Mucosa of descending colon (tissue), 3 donors: ENCODE data around the gene NAT14. TPM values are rescaled to one million over a fixed set of nuclear protein-coding genes. Genes with fewer than 3 reads are reported as not detected.

Experiments
- ATAC-seq: fragments of 200-7000 bp; cut with Tn5 transposase; one replicate; pipeline ENCODE4 v1.9.1; 2020; ENCODE audit warnings: mild to moderate bottlenecking, moderate library complexity
- DNase-seq, 3 donors: peaks; one replicate each; pipeline ENCODE4 v3.0.0-alpha.2; 2020
- H3K36me3 ChIP-seq: fragments of 200-600 bp; one replicate; pipeline ENCODE4 v1.8.0; 2021; ENCODE audit warnings: low read depth, mild to moderate bottlenecking
- H3K4me1 ChIP-seq: fragments of 200-600 bp; one replicate; pipeline ENCODE4 v1.8.0; 2021; ENCODE audit warnings: low read depth, mild to moderate bottlenecking
- H3K4me3 ChIP-seq: fragments of 200-600 bp; one replicate; pipeline ENCODE4 v1.8.0; 2021; ENCODE audit warnings: mild to moderate bottlenecking
- H3K9me3 ChIP-seq: fragments of 200-600 bp; one replicate; pipeline ENCODE4 v1.8.0; 2021; ENCODE audit warnings: mild to moderate bottlenecking
- CTCF ChIP-seq: fragments of 200-600 bp; IDR thresholded peaks from one replicate; pipeline ENCODE4 v1.8.0; 2022; ENCODE audit warnings: antibody characterized with exemption, mild to moderate bottlenecking
- intact Hi-C, 2 donors: fragments of 100-400 bp; cut with DNase I in 1 of 2; cut with micrococcal nuclease in 1 of 2; formaldehyde crosslinking; loops; one replicate each; pipeline versions ENCODE4 v1.11.0 to v1.11.1; 2022; cut with DNase I, micrococcal nuclease
- total RNA-seq, 3 donors: library from RNA; stranded (reverse); fragmentation: NEBNext Ultra II Directional in 2 of 3; extraction: Animal tissue kit (Norgen Biotek cat#: 25700) in 2 of 3; gene quantifications; one replicate each; pipeline versions ENCODE4 v1.2.1 to v1.2.4, GENCODE V29; 2021 to 2023
- donor health status: DM: no; HTN: no; CAD: no; lungs with moderate emphysema.
- donor health status: DM: no; HTN: no; CAD: no.
- donor health status: DM: no; HTN: yes; CAD: no.

Gene NAT14
- total RNA-seq, 3 donors from 2014 or later = 3.9 to 21.7 (median 5.5) TPM

DNA sequence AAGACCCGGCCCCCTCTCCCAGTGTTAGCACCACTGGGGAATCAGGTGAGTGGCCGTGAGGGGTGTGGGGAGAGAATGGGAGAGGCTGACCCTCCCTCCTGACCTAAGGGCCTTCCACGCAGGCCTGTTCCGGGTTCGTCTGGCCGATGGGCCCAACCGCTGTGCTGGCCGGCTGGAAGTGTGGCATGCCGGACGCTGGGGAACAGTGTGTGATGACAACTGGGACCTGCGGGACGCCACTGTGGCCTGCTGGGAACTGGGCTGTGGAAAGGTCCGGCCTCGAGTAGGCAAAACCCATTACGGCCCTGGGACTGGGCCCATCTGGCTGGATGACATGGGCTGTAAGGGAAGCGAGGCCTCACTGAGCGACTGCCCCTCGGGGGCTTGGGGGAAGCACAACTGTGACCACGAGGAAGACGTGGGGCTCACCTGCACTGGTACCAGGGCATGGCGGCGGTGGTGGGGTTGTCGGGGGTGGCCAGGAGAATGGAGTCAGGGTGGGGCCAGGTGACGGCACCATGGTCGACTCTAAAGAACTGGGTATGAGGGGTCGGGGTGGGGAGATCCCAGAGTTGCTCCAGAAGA is 15.5 kb downstream of the NAT14 start:
- no peaks in the 10 kb centered on the region for H3K4me1 ChIP-seq
- no peaks in the 10 kb centered on the region for H3K36me3 ChIP-seq
- no peaks in the 10 kb centered on the region for H3K9me3 ChIP-seq
- H3K4me3 ChIP-seq = no peak overlapping the region
- peak in 1 of 3 donors; percentile 29 for DNase-seq
- intact Hi-C loops = no loop called here
- ATAC-seq = no peak
- TF ChIP-seq CTCF = no peak

GRCh38 chr19:55502197-55502952 is 17.4 kb downstream of the NAT14 start:
- ATAC-seq (no peak), DNase-seq (no peak)
- no peak overlapping the region for H3K4me3 ChIP-seq
- no peaks in the 10 kb centered on the region for H3K9me3 ChIP-seq
- no peak for TF ChIP-seq CTCF
- H3K36me3 ChIP-seq = no peaks in the 10 kb centered on the region
- intact Hi-C loops = no loop called here
- no peaks in the 10 kb centered on the region for H3K4me1 ChIP-seq

DNA sequence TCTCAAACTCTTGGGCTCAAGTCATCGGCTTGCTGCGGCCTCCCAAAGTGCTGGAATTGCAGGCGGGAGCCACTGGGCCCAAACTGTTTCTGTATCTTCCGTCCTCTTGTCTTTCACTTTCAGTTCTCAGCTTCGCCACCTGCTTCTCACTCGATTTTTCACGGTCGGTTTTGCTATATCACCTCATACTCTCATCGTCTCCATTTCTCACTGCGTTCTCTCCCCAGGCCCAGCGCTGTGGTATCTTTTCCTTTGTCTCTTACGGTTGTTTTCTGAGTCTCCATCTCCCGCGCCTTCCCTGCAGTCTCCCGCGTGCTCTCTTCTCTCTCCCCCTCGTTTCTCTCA is 18.1 kb downstream of the NAT14 start:
- DNase-seq (no peak), ATAC-seq (no peak)
- Histone ChIP-seq H3K36me3 (no peaks in the 10 kb centered on the region), H3K4me1 (no peaks in the 10 kb centered on the region), H3K4me3 (no peak overlapping the region), H3K9me3 (no peaks in the 10 kb centered on the region)
- intact Hi-C loops = no loop called here
- no peak for TF ChIP-seq CTCF

DNA sequence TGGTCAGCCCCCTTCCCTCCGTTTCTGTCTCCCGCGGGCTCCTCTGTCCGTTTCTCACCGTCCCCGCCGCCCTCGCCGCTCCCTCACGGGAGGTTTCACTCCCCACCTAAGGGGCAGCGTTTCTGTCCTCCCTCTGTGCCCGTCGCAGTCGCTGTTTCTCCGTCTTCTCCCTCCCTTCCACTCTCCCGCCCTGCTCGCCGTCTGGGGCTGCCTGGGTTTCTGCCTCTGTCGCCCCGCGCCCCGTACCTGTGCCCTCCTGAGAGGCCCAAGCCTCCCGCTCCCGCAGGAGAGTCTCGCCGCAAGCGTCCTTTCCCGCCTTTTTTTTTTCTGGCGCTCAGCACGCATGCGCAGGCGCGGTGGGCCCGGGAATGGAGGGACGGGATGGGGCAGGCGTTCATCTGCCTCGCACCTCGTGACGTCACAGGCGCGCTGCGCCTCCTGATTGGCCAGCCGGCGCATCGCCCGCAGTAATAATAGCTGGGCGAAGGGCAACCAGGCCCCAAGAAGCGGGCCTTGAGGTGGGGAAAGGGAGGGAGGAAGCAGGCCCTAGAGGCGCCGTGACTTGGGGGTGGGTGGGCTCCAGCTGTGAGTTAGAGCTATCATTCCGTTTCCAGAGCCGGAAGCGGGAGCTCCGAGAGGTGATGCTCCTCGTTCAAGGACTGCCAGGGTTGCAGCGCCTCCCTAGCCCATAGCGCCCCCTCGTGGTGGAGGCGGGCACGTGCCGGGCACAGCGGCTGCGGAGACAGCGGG is 18.7 kb downstream of the NAT14 start:
- H3K4me3 ChIP-seq = no peak overlapping the region
- intact Hi-C loops = loop anchor here in 1 of 2 donors (2.0 kb wide), 1 partner anchor 35 kb away; no protein-coding TSS in a partner anchor
- ATAC-seq (peak; percentile 98), DNase-seq (peak; percentile 92 to 93 (median 92))
- peak; percentile 98 for TF ChIP-seq CTCF
- H3K36me3 ChIP-seq = no peaks in the 10 kb centered on the region
- no peaks in the 10 kb centered on the region for H3K4me1 ChIP-seq
- H3K9me3 ChIP-seq = no peaks in the 10 kb centered on the region

- intact Hi-C loops = loop anchor here in 1 of 2 donors (2.0 kb wide), 1 partner anchor 35 kb away; no protein-coding TSS in a partner anchor
- no peak for ATAC-seq
- DNase-seq = no peak
- TF ChIP-seq CTCF = no peak
- Histone ChIP-seq H3K9me3 (no peaks in the 10 kb centered on the region), H3K4me1 (no peaks in the 10 kb centered on the region), H3K36me3 (no peaks in the 10 kb centered on the region), H3K4me3 (no peak overlapping the region)
These were observed 19.2 kb downstream of the NAT14 start for GRCh38 chr19:55504252-55504603.
